GM10248 (cell line): ENCODE results near the gene ATP6V1G2.

Source experiments
- CTCF ChIA-PET: fragments of 300-600 bp; sonication (Branson Sonifier 250); formaldehyde crosslinking; extraction: SDS; loops from one replicate; lab custom pipeline; 2021; ENCODE audit warnings: antibody characterized with exemption; lab: Yijun Ruan, JAX
- POLR2A ChIA-PET: fragments of 350-650 bp; sonication (Branson Sonifier 250); formaldehyde crosslinking; extraction: SDS; loops from one replicate; lab custom pipeline; 2020; ENCODE audit warnings: antibody characterized with exemption; lab: Yijun Ruan, JAX
- DNase-seq: peaks from one replicate; pipeline ENCODE4 v3.0.0; 2012; ENCODE audit errors: extremely low spot score
- CTCF ChIP-seq: IDR thresholded peaks from 2 replicates; pipeline ENCODE4 v1.5.1; 2012; ENCODE audit warnings: mild to moderate bottlenecking, low read depth; ENCODE audit errors: extremely low read depth, missing control alignments, control extremely low read depth

The ATP6V1G2 gene

GRCh38 chr6:31545291-31545690 is 1.1 kb downstream of the ATP6V1G2 start:
- no peak for DNase-seq
- POLR2A ChIA-PET = interaction anchor here (7.3 kb wide), 1 partner anchor 32 kb away, joined by 86 read pairs; the partner anchor contains the start of gene TNF
- no peak for TF ChIP-seq CTCF
- CTCF ChIA-PET = interaction anchor here (1.3 to 54.8 kb wide), 4 partner anchors 47 to 406 kb away, joined by 3 to 2725 read pairs (median 10); partner anchors contain the start of genes LST1, LTB, NCR3 and TNF

GRCh38 chr6:31544676-31545075 is 1.7 kb downstream of the ATP6V1G2 start:
- DNase-seq = no peak
- ChIA-PET POLR2A (interaction anchor here (0.6 to 7.3 kb wide), 2 partner anchors 33 to 99 kb away, joined by 3 to 86 read pairs; partner anchors contain the start of gene TNF), CTCF (interaction anchor here (2.0 to 54.8 kb wide), 3 partner anchors 47 to 193 kb away, joined by 7 to 2725 read pairs (median 14); partner anchors contain the start of genes LST1, LTB, NCR3 and TNF)

GRCh38 chr6:31543639-31544038 is 2.8 kb downstream of the ATP6V1G2 start:
- ChIA-PET POLR2A (interaction anchor here (0.6 kb wide), 2 partner anchors 32 to 61 kb away, joined by 3 read pairs; partner anchors contain the start of gene TNF), CTCF (interaction anchor here (1.2 to 54.8 kb wide), 3 partner anchors 9 to 409 kb away, joined by 3 to 2725 read pairs (median 4); partner anchors contain the start of genes LST1, LTB, NCR3 and TNF)
- TF ChIP-seq CTCF = no peak
- no peak for DNase-seq

More at GRCh38 chr6:31544676-31545075, 1.7 kb downstream of the ATP6V1G2 start:
- TF ChIP-seq CTCF = no peak

GRCh38 chr6:31541658-31542521 is 4.5 kb downstream of the ATP6V1G2 start, which contains the start of gene DDX39B:
TSS of gene DDX39B (minus strand) at chr6:31542003. CDS start at chr6:31540532, 1,471 bp downstream.
- peak; percentile 92 for DNase-seq
- ChIA-PET CTCF (interaction anchor here (0.8 to 54.8 kb wide), 11 partner anchors 9 to 289 kb away, joined by 3 to 2725 read pairs (median 4); partner anchors contain the start of genes LST1, LTB, MCCD1 and NCR3), POLR2A (interaction anchor here (0.6 to 2.2 kb wide), 20 partner anchors 9 to 588 kb away, joined by 3 to 14 read pairs (median 4); partner anchors contain the start of genes LST1, LTA, MCCD1 and MICB)
- TF ChIP-seq CTCF = no peak

- ChIA-PET CTCF (interaction anchor here (0.8 to 54.8 kb wide), 11 partner anchors 9 to 289 kb away, joined by 3 to 2725 read pairs (median 4); partner anchors contain the start of genes LST1, LTB, MCCD1 and NCR3), POLR2A (interaction anchor here (0.6 to 2.2 kb wide), 18 partner anchors 10 to 589 kb away, joined by 3 to 14 read pairs (median 4); partner anchors contain the start of genes LST1, LTA, MCCD1 and MICB)
- peak; percentile 41 for DNase-seq
- TF ChIP-seq CTCF = no peak
Measured at GRCh38 chr6:31541059-31541657, 5.2 kb downstream of the ATP6V1G2 start.

- TF ChIP-seq CTCF = no peak
- POLR2A ChIA-PET = interaction anchor here (1.5 to 2.2 kb wide), 7 partner anchors 9 to 78 kb away, joined by 5 to 14 read pairs (median 7); partner anchors contain the start of genes MCCD1 and TNF
- CTCF ChIA-PET = interaction anchor here (1.6 to 54.8 kb wide), 6 partner anchors 9 to 51 kb away, joined by 4 to 2725 read pairs (median 8); partner anchors contain the start of genes LST1, LTB, MCCD1 and NCR3
- no peak for DNase-seq
Measured at GRCh38 chr6:31540640-31541039, 5.8 kb downstream of the ATP6V1G2 start.
